Kasumi-1 (cell line): ENCODE data around the gene PLEKHG5.

ENCODE experiments used
- DNase-seq, 2 experiments: peaks; one replicate each; lab custom pipeline; 2025; lab: John Stamatoyannopoulos, UW

Gene PLEKHG5

DNA sequence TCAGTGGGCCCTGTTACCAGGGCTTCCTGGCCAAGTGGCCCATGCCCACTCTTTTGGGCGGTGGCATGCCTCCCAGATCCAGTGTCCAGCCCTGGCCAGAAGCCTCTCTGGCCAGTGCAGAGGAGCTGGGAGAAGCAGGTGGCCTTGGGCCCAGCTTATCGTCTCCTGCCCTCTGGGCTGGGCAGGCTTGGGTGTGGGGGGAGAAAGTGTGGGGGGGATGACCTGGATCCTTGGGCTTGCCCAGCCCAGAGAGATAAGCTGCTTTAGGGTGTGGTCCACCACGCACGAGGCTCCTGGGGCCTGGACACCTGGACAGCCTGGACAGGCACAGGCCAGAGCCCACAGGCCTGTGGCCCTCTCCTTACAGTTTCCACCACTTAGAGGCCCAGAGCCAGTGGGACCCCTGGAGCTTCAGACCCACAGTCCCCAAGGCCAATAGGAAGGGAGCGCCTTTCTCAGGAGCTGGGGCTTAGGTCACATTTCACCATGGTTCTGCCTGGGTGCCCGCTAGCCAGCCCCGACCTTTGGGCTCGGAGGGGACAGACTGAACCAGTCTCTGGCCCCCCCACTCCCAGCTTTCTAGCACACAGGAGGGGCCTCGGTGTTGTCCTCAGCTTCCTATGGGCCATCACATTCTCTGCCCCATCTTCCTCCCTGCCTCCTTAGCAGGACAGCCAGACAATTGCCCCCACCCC lies 65.0 kb downstream of the PLEKHG5 start:
- no peak for DNase-seq

DNA sequence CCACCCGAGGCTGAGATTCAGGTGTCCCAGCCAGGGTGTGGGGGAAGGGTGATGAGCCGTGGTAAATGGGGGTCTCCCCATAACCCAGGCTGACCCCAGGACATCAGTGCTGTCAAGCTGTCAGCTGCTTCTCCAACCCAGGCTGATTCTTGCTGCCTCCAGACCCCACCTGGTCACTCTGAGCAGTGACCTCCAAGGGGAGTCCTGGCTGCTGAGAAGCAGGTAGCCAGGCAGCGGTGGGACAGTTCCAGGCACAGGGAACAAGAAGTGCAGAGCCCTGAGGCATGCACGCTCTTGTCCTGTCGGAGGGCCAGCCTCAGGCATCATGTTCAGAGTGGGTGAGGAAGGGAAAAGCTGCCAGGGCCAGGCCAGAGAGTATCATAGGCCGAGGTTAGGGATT lies 65.8 kb downstream of the PLEKHG5 start:
- DNase-seq = no peak

DNA sequence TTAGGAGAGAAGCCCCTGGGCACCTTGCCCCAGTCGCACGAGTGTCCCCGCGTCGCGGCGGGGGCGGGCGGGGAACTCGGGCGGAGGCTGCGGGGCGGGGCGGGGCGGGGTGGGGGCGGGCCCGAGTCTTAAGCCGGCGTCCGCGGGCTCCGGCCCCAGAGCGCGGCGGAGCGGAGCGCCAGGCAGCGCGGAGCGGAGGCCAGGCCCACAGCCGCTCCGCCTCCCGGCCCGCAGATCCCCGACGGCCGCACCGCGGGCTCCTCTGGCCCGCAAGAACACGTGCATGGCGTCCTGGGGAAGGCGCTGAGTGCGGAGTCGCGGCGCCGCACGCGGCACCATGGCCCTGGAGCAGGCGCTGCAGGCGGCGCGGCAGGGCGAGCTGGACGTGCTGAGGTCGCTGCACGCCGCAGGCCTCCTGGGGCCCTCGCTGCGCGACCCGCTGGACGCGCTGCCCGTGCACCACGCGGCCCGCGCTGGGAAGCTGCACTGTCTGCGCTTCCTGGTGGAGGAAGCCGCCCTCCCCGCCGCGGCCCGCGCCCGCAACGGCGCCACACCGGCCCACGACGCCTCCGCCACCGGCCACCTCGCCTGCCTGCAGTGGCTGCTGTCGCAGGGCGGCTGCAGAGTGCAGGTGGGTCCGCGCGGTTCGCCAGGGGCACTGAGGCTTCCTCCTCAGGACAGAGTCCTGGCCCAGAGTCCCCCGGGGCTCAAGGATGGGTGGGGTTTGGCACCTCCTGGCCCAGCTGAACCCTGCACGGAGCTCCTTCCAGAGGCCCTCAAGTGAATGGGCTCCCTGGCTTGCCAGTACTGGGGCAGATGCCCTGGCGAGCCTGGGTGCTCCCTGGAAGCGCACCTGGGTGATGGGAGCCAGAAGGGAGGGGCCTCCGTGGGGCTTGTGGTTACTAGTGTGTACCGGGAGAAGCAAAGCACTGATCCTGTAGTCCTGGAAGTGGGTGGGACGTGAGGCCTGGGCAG lies 66.6 kb downstream of the PLEKHG5 start, which contains the start of gene ESPN:
TSS of gene ESPN (plus strand) at position 158 of the 975 bp plus-strand sequence. CDS start at position 338, 180 bp downstream.
- DNase-seq = no peak

DNA sequence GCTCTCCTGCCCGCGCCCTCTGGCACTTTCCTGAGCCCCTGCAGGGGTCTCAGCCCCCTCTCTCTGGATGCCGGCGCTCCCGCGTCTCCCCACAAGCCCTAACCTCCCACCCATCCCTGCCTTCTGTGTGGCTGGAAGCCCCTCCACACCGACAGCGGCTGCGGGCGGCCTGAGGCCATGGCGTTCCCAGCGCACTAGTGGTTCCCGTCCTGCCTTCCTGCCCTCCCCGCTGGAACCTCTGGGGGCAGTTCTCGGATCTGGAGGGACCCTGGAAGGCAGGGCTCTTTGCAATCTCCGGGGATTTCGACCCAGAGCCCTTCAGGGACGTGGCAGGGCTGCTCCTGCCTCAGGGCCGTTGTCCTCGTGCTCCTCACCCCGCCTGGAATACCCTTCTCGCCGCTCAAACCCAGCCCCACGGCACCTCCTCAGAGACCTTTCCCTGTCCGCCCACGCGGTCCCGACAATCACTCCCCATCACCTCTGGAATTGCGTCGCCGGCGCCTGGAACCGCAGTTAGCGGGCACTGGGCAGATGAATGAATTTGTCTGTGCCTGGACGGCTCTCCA lies 67.4 kb downstream of the PLEKHG5 start:
- DNase-seq = no peak

GRCh38 chr1:6423321-6423999 lies 68.0 kb downstream of the PLEKHG5 start:
- peak; percentile 28 to 57 for DNase-seq

DNA sequence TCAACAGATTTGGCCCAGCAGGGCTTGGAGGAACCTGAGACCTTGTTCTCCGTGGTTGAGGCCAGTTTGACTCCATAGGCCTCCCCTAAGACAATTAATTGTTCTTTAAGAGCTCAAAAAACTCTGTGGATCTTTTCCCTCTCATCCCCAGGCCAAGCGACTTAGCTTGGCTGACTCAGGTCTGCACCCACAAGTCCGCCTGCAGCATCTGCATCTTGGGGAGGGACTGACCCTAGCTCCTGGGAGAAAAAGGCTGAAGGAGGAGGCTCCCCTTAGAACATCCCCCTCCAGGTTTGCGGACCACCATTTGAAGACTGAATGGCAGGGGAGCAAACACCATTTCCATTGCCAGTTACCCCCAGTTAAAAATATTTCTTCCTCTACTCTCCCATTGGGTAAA lies 70.2 kb downstream of the PLEKHG5 start:
- no peak for DNase-seq

- DNase-seq = no peak
Observed at GRCh38 chr1:6420454-6421042, 70.9 kb downstream of the PLEKHG5 start.

- DNase-seq = no peak
Observed at GRCh38 chr1:6419804-6420453, 71.5 kb downstream of the PLEKHG5 start, which contains the start of gene HES2. Gene HES2 (minus strand): TSS chr1:6419919. CDS start chr1:6419820, 99 bp downstream.

GRCh38 chr1:6419397-6419803 lies 72.1 kb downstream of the PLEKHG5 start:
- DNase-seq = no peak

GRCh38 chr1:6418668-6419396 lies 72.6 kb downstream of the PLEKHG5 start:
- DNase-seq = no peak

- no peak for DNase-seq
Observed at GRCh38 chr1:6417961-6418667, 73.4 kb downstream of the PLEKHG5 start.
